NCI-H526 treated with DMSO at 0.1 percent for 48 hours (cell line): ENCODE data around the gene LHB.
A peak's percentile ranks its signal among the peaks of the same experiment; 100 is the strongest.

Source experiments
- DNase-seq: peaks from one replicate; lab custom pipeline; 2025; lab: John Stamatoyannopoulos, UW

Gene LHB

DNA sequence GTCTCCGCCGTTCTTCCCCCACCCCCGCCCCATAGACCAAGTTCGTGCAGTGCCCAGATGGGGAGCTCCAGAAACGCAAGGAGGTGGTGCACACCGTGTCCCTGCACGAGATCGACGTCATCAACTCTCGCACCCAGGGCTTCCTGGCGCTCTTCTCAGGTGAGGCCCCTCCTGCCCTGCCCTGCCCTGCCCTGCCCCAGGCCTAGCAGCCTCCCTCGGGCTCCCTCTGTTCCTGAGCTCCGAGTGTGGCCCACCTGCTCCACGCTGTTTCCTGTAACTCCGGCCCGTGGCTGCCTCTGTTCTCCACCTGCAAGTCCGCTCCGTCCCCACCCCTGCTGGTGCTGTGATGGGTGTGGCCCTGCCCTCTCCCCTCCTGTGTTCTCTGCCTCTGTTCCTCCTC is 6.4 kb downstream of the LHB start:
- DNase-seq: no peak

DNA sequence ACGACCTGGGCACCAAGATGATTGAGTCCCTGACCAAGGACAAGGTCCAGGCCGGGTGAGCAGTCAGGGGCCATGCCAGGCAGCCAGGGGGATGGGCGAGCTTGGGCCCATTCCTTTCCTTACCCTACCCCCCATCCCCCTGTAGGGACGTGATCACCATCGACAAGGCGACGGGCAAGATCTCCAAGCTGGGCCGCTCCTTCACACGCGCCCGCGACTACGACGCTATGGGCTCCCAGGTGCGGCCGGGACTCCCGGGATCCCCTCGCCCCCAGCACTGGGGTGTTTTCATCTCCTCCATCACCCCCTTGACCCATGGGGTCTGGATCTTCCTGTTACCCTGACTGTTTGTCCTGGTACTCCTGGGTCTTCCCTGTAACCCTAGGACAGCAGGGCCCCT is 7.1 kb downstream of the LHB start:
- DNase-seq: no peak

DNA sequence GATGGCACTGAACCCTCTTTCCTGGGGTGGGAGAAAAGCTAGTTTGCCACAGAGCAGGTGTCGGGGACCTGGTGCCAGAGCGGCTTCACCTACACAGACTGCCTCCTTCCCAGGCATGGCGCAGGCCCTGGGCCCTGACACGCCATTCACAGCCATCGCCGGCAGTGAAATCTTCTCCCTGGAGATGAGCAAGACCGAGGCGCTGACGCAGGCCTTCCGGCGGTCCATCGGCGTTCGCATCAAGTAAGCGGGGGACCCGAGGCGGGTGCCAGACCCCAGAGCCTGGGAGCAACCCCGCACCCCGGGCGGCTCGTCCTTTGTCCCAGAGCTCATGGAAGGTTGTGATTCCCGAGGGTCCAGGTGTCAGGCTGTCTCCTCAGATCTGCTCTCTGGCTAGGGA is 10.0 kb downstream of the LHB start:
- DNase-seq: no peak

DNA sequence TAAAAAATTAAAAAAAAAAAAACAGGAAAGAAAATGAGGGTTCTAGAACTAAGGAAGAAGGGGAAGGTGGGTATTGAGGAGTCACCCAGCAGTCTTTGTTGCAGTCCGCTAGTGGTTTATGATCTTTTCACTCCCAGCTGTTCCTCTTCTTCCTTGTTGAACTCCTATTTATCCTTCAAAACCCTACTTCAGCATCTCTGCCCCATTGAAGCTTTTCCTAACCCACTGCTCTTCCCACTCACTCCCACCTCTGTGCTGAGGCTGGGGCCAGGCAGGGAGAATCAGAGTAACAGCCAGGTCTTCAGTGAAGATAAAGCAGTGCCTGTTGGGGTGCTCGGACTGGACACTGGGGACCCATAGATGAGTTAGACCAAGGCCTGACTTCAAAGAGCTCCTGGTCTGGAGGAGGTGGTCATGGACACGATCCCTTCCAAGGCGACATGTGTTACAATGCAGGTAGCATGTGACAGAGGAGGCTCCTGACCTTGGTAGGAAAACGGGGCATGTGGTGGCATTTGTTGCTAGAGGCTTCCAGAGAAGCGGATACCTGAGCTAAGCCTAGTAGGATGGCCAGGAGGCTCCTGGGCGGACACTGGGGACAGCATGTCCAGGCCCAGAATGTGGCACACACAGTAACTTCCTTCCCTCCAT is 11.8 kb downstream of the LHB start:
- DNase-seq: no peak

DNA sequence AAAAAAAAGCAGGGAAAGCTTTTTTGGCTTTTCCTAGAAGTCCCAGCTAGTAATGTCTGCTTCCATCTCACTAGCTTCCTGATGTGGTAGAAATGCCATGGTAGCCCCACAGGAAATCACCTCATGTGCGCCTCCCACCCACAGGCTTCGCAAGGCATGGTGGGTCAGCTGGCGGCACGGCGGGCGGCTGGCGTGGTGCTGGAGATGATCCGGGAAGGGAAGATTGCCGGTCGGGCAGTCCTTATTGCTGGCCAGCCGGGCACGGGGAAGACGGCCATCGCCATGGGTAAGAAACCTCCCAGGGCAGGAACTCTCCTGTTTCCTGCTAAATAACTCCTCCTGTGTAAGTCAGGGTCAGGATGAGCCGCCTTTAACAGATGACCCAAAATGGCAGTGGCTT is 12.8 kb downstream of the LHB start:
- no peak for DNase-seq

DNA sequence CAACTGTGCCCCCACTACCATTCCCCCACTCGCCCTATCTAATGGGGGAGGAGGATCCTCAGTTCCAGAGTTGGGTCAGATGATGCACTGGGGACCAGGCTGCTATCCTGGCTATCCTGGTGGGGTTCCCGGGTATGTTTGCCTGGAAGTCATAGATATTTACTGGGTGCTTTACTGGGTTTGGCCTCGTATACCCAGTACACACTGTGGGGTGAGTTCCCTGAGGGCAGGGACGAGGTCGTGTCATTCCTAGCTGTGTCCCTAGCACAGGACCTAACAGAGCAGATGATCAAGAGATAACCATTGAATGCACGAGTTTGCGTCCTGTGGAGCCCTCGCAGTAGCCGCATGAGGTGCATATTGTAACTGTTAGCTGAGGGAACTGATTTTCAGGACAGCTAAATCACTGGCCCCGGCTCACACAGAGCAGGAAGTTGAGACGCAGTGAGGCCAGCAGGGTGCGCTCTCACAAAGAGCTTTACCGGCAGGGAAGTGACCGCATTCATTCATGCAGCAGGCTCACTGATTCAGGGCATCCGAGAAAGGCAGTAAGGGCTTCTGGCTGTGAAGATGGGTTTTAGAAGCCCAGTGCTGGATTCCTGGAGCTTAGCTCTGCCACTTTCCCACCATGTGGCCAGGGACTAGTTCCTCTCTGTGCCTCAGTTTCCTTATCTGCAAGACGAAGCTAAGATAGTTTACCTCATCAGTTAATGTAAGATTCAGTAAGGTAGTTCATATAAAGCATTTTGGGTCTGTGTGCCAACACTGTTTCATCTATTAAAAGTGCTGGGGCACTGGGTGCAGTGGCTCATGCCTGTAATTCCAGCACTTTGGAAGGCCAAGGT is 17.2 kb downstream of the LHB start:
- DNase-seq: peak; percentile 25

DNA sequence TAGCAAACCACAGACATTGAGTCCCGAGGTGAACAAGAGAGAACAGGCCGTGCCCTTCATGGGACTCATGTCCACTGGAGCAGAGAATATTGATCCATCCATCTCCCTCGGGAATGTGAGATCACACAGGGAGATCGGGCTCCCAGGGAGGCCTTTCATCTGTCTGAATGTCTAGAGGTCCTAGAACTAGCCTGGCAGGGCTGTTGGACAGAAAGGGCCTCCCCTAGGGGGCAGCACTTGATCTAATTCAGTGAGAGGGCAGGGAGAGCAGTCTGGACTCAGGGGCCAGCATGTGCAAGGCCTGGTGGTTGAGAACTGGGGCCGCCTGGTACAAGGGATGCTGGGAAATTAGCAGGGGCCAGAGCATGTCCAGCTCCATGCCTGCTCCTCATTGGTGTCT is 18.9 kb downstream of the LHB start:
- no peak for DNase-seq

DNA sequence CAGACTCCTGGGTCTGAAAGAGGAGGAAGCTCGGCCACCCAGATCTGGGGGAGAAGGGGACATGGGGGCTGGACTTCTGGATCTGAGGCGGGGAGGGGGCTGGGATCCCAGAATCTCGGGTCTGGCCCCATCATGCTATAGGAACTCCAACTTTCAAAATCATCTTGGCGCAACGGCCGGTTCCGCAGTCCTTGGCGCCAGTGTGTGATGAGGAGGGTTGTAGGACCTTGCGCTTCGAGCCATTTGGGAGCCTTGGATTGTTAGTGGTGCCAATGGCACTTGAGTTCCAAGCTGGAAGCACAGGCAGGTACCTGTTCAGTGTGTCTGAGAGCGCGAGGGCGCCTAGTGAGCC is 22.9 kb downstream of the LHB start:
- no peak for DNase-seq

DNA sequence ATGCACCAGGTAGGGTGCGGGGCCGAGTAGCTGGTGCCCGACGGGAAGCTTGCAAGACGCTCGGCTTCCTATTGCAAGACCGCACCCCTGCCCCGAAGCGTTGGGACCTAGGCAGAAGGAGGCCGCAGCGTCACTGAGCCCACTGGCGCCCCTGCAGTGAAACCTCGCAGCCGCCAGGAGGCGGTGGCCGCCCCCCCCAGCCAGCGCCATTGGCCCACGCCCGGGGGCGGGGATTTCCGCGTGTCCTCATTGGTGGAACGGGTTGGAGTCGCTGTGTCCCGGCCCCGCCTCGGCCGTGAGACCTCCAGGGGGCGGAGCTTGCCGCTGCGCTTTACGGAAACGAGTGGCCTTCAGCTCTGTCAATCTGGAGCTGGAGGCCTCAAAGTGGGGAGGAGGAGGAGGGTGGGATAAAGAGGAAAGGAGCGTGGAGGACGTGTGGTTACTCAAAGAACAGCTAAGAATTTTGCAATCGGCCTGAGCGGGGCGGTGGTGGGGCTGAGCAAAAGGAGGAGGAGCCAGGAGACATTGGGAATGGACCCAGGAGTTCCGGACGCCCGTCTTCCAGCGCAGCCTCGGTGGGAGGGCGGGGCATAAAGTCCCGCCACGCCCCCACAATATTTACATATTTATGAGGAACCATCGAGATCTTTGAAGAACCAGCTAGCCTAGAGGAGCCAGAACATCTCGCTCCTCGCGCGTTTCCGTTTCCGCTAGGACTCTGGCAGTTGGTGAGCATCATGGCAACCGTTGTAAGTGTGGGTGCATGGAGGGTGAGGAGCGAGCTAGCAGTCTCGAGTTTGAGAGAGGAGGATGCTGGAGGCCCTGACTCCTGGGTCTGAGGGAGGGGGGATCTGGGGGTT is 23.5 kb downstream of the LHB start, which contains the start of the genes GYS1 and RUVBL2:
TSS of gene GYS1 (minus strand) at position 135 of the 860 bp plus-strand sequence. CDS start 197 bp downstream, outside the sequence.
TSS of gene RUVBL2 (plus strand) at position 713 of the 860 bp plus-strand sequence. CDS start at position 738, 25 bp downstream.
- DNase-seq: peak; percentile 98

DNA sequence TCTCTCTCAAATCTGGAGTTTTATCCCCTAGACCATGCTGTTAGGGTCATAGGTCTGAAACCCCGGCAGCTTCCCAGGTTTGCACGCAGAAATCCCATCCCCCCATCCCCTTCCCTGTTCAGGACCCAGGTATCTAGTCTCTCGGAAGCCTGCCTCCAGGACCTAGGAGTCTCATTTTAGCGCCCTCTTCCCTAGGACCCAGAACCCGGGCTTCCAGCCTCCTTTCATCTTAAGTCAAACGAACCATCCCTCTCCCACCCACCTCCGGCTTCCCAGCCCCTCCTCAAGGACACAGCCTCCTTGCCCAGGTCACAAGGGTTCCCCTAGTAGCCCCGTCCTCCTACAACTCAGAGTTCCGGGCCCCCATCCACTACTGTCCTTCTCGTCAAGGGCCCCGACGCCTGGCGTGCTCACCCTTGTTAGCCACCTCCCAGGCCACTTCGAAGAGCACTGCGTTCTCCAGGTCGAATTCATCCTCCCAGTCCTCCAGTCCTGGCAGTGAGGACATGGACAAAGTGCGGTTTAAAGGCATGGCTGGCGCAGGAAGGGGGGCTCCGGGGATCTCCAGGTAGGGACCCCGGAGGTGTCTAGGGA is 24.2 kb downstream of the LHB start:
- DNase-seq: no peak

DNA sequence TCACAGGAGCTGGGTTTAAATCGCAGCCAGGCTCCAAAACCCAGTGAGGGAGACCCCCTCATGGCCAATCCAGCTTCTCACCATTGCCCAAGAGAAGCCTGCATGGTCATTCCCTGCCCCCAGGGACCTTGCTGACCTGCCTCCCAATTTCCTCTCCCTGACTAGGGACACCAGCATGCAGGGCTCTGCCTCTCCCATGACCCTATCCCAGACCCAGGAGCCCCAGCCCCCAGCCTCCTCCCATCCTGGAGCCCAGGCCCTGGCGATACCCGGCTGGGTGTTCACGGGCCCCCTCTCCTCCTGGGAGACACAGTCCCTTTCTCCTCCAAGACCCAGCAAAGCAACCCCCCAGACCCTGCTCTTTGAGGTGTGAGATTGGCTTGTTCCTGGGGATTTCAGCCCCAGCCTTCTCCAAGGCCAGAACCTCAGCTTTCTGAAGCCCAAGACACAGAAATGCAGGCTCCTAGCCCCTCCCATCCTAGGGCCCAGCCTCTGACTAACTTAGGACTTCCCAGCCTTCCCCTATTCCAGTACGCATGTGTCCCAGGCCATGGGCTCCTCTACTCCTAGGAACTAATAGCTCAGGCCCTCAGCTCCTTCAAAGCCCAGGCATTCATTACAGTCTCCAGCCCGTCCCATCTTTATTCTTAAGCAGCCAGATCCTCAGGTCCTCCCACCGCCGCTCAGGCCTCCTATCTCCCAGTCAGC is 24.9 kb downstream of the LHB start:
- no peak for DNase-seq

DNA sequence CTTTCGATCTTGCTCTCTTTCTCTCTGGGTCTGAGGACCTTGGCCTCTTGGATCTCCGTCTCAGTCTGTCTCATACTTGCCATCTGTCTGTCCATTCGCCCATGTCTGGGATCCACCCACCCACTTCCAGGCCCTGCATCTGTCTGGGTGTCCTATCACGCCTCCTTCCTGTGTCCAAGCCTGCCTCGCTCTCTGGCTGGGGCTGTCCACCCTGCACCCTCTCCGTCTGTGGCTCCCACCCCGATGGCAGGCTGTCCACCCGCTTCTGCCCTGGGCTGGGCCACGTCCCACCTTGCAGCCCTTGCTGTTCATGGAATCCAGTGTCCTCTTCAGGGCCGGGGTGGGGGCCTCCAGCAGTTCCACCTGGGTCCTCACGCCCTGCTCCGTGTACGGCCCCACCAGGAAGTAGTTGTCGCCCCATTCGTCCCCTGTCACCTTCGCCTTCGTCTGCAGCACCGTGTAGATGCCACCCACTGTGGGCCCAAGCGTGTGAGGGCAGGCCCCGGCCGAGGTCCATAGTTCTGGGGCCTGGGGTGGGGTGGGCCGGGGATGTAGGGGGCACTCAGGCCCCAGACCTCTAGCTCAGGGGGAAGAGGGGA is 25.8 kb downstream of the LHB start:
- DNase-seq: no peak

DNA sequence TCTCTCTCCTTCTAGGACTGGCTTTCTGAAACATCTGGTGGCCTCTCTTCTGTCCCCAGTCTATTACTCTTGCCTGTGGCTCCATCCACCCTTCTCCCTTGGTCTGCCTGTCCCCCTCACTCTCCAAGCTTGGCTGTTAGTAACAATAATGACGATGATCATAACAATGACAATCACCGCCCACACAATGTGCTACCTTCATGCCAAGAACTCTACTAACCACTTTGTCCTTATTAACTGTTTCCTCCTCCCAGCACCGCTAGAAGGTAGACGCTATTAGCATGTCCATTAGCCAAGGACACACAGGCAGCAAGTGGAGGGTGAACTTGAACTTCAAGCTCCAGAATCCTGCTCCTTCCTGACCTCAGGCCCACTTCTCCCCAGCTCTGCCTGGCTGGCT is 26.5 kb downstream of the LHB start:
- DNase-seq: no peak

DNA sequence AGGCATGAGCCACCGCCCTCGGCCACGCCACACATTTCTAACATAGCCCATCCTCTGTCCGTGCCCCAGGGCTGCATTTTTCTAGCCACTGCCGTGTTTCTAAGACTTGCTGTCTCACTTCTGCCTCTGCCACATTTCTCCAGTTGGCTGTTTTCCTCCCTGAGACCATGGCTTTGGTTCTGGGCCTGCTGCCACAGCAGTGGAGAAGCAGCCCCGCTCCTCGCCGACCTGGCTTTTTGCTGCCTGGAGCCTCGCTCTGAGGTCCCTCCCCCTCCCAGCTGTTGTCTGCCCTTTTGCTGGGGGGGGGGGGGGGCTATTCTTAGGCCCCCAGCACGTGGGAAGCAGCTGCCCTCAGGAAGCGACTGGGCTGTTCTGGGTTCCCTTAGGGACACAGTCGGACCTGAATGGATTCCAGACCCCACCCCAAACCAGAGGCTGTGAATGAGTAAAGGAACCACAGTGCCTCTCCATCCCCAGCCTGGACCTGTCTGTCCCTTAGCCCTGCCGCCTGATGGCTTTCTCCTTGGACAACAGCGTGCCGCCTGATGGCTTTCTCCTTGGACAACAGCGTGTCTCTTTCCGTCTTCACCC is 27.1 kb downstream of the LHB start:
- no peak for DNase-seq

DNA sequence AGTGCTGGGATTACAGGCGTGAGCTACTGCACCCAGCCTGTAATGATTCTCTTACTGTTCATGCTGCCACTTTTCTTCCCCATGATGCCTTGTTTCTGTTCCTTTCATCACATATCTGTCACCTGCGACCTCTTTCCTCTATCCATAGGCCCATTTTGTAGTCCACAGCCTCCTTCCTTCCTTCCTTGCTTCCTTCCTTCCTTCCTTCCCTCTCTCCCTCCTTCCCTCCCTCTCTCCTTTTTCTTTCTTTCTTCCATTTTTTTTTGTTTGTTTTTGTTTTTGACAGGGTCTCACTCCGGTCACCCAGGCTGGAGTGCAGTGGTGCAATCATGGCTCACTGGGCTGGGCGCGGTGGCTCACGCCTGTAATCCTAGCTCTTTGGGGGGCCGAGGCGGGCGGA is 28.0 kb downstream of the LHB start:
- no peak for DNase-seq

DNA sequence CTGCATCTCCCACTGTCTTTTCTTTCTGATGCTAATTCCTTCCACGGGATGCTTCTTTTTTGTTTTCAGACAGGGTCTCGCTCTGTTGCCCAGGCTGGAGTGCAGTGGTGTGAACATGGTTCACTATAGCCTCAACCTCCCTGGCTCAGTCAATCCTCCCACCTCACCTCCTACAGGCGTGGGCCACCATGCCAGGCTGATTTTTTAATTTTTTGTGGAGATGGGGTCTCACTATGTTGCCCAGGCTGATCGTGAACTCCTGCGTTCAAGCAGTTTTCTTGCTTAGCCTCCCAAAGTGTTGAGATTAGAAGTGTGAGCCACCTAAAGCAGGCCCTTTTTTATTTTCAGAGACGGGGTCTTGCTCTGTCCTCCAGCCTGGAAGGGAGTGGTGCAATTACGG is 28.6 kb downstream of the LHB start:
- DNase-seq: no peak

DNA sequence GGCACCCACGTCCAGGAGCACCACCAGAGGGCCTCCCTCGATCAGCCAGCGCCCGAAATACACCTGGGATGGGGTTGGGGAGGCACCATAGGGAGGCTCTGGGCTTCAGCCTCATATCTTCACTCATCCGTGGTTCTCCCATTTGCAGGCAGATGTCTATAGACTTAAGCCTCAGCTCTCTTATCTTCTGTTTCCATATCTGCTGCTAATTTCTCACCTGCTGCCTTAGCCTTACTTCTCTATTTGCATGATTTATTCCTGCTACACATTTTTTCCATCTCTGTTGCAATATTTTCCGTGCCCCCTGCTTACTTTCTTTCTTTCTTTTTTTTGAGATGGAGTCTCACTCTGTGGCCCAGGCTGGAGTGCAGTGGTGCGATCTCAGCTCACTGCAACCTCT is 29.6 kb downstream of the LHB start:
- no peak for DNase-seq

DNA sequence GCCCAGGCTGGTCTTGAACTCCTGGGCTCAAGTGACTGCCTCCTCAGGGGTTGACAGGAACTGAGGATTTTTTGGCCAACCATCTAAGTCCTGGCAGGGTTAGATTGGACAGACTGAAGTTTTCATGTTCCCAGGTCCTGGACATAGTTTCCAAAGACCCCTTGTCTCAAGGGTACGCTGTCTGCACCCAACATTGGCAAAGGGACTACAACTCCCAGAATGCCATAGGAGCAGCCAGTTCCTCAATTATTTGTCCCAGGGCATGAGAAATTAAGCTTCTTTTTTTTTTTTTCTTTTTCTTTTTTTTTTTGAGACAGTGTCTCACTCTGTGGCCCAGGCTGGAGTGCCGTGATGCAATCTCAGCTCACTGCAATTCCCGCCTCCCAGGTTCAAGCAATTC is 30.7 kb downstream of the LHB start:
- DNase-seq: no peak

DNA sequence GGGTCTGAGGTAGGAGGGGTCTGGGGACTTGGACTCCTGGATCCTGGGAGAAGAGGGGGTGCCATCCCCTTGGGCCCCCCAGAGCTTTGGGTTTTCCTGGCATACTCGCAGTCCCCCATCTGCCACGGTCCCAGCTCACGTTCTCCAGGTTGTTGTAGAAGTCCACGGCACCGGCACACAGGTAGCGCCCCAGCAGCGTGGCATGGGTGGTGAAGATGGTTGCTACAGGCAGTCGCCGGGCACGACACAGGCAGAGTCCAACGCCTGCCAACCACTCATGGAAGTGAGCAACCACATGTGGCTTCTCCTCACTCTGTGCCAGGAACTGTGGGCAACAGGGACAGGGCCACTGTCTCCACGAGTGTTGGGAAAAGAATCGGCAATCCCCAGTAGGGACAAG is 31.2 kb downstream of the LHB start:
- DNase-seq: no peak

DNA sequence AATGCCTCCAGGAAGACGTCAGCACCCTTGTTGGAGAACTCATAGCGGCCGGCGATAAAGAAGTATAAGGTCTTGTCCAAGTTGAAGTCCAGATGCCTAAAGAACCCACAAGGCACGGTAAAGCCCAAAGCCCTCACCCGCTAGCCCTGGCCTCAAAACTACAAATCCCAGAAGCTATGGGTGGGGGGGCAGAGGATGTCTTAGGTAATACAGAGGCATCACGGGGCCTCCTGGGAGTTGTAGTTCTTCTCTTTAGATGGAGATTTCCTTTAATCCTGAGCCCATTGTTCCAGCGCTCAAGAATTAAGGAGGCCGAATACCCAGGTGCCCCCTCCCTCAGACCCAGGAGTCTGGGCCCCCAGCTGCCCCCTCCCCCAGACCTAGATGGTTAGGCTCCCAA is 34.6 kb downstream of the LHB start:
- DNase-seq: no peak

DNA sequence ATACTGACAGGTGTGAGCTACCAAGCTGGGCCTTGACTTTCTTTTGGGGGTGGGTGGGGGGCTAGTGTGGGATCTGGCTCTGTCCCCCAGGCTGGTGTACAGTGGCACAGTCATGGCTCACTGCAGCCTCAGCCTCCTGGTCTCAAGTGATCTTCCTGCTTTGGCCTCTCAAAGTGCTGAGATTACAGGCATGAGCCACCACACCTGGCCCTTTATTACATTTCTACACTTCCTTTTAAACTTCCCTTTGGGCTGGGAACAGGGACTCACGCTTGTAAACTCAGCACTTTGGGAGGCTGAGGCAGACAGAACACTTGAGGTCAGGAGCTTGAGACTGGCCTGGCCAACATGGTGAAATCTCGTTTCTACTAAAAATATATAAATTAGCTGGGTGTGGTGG is 39.8 kb downstream of the LHB start:
- DNase-seq: no peak
